PFSK-1 (cell line): ENCODE data around the gene CNKSR2.

ENCODE experiments used
- FOXP2 ChIP-seq: optimal IDR thresholded peaks from 2 replicates; pipeline ENCODE3; 2011; ENCODE audit warnings: borderline replicate concordance, control low read depth, inconsistent platforms; ENCODE audit not compliant: insufficient read depth; ENCODE audit errors: extremely low read length, extremely low read depth
- POLR2AphosphoS5 ChIP-seq: IDR thresholded peaks from 2 replicates; pipeline ENCODE4 v1.6.1; 2012; ENCODE audit warnings: low read depth, mild to moderate bottlenecking, control low read depth, low read length, moderate library complexity
- SIN3A ChIP-seq: IDR thresholded peaks from 2 replicates; pipeline ENCODE4 v1.6.1; 2012; ENCODE audit warnings: mild to moderate bottlenecking, low read length, moderate library complexity, borderline replicate concordance; ENCODE audit not compliant: insufficient read depth
- TAF1 ChIP-seq: IDR thresholded peaks from 2 replicates; pipeline ENCODE4 v1.6.1; 2012; ENCODE audit warnings: low read length, control low read depth, borderline replicate concordance; ENCODE audit not compliant: insufficient read depth
- TF ChIP-seq, protein P1 (sequence below), 2 experiments: IDR thresholded peaks; 2 replicates each; pipeline versions ENCODE4 v1.6.1 to v1.8.0; 2011 to 2012; ENCODE audit warnings: low read depth in 2 of 2, low read length in 2 of 2, control low read depth in 1 of 2, inconsistent platforms in 1 of 2, mild to moderate bottlenecking in 1 of 2, moderate library complexity in 1 of 2; ENCODE audit not compliant: insufficient read depth in 1 of 2

Gene CNKSR2

DNA sequence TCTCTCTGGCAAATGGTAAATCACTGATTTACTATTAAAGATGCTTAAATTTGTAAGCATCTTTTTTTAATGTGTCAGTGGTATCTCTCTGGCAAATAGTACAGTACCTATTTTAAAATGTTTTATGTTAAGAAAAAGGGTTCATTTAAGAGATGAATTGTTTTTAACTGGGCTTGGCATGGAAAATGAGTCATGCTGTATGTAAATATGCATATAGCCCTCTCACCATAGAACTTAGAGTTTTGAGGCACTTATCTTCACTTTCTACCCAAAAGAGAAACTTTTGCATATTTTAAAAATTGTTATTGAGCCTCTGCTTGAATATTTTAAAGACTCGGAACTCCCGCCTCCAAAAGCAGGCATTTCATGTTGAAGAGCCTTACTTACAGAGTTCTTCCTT, 246.0 kb downstream of the CNKSR2 start:
- TF ChIP-seq, protein P1, sequence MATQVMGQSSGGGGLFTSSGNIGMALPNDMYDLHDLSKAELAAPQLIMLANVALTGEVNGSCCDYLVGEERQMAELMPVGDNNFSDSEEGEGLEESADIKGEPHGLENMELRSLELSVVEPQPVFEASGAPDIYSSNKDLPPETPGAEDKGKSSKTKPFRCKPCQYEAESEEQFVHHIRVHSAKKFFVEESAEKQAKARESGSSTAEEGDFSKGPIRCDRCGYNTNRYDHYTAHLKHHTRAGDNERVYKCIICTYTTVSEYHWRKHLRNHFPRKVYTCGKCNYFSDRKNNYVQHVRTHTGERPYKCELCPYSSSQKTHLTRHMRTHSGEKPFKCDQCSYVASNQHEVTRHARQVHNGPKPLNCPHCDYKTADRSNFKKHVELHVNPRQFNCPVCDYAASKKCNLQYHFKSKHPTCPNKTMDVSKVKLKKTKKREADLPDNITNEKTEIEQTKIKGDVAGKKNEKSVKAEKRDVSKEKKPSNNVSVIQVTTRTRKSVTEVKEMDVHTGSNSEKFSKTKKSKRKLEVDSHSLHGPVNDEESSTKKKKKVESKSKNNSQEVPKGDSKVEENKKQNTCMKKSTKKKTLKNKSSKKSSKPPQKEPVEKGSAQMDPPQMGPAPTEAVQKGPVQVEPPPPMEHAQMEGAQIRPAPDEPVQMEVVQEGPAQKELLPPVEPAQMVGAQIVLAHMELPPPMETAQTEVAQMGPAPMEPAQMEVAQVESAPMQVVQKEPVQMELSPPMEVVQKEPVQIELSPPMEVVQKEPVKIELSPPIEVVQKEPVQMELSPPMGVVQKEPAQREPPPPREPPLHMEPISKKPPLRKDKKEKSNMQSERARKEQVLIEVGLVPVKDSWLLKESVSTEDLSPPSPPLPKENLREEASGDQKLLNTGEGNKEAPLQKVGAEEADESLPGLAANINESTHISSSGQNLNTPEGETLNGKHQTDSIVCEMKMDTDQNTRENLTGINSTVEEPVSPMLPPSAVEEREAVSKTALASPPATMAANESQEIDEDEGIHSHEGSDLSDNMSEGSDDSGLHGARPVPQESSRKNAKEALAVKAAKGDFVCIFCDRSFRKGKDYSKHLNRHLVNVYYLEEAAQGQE (IDR thresholded peaks at IDR 0.05; ENCODE audit: insufficient read depth in 1 of 2, low read depth in 2 of 2, low read length in 2 of 2) = no peak
- no peak for TF ChIP-seq POLR2AphosphoS5
- no peak for TF ChIP-seq FOXP2
- TF ChIP-seq SIN3A = no peak
- TF ChIP-seq TAF1 = no peak

DNA sequence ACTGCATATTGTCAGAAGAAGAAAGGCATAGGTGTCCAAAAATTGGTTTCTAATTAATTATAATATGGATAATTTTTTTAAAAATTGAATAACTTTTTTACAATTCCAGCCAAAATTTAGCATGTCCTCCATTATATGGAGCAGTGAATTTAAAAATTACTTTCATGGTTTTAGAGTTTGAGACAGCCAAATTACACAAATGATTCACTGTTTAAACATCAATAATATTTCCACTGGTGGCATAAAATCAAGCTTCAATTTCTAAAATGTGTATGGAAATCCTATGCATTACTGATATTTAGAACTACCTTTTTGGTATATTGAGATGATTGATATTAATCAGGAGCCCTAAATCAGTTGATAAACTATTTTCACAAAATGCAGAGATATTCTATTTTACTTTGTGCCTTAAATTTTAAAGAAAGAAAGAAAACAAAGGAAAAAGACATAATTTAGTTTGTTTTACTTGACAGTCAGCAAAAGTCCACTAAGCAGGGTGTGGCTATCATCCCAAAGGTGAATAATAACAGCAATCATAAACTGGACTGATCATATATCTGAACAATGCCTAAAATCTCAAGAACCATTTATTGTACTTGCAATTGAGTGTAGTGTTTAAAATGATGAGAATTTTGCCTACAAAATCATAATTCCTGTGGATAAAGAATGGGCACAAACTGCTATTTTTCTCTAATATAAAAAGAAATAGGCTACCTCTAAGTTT, 249.7 kb downstream of the CNKSR2 start:
- TF ChIP-seq, protein P1 (IDR thresholded peaks at IDR 0.05; ENCODE audit: insufficient read depth in 1 of 2, low read depth in 2 of 2, low read length in 2 of 2) = no peak
- TF ChIP-seq POLR2AphosphoS5 (no peak), SIN3A (no peak)

DNA sequence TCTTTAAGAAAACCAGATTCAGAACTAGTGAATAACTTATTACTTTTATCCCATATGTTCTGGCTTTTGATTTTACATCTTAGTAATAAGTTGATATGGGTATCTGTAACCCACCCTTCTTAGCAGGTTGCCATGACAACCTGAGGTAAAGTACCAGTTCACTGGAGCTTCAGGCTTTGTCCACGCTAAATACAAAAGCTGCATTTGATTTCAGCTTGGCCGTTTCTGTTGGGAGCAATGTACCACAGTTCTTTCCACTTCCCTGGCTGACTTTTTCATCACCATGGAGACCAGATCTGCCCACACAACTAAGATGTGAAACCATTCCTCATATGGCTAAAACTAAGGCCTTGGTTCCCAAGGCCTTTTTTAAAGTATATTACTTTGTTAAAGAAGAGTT, 257.8 kb downstream of the CNKSR2 start:
- TF ChIP-seq, protein P1 (IDR thresholded peaks at IDR 0.05; ENCODE audit: insufficient read depth in 1 of 2, low read depth in 2 of 2, low read length in 2 of 2) = no peak
- TF ChIP-seq FOXP2 (no peak), SIN3A (no peak), POLR2AphosphoS5 (no peak), TAF1 (no peak)

DNA sequence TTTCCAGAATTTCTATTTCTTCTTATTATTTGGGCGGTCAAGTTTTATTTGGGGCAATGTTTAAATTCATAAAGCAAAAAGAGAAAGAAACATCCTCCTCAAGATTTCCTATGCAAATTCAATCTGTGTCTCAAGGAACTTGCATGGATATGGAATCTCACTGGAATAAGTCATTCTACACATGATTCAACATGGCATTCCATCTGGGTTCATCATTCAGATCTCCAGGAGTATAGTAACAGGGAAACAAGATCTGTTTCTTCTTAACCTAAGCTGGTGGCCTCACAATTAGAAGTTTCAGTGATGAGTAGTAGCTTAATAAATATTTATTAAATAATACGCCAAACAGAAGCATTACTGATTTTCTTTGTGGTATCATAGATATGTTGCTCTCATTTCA, 264.1 kb downstream of the CNKSR2 start:
- TF ChIP-seq POLR2AphosphoS5 = no peak
- TF ChIP-seq FOXP2 = no peak
- TF ChIP-seq SIN3A = no peak
- TF ChIP-seq, protein P1 (IDR thresholded peaks at IDR 0.05; ENCODE audit: insufficient read depth in 1 of 2, low read depth in 2 of 2, low read length in 2 of 2) = no peak
- no peak for TF ChIP-seq TAF1

DNA sequence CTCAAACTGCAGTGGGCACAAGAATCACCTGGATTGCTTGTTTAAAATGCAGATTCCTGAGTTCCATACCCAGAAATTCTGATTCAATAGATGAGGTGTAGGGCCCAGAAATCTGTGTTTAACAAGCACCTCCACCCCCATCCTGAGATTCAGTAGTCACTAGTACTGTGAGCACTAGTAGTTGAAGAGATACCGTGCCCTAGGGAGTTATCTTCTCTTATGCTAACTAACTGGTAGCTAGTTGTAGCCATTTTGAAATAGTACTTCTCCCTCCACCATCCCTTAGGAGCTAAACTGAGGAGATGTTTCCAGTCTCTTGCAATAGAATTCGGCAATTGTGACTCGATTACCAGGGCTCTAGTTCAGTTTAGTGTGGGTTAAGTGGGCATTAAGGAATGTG, 265.6 kb downstream of the CNKSR2 start:
- TF ChIP-seq FOXP2 (no peak), POLR2AphosphoS5 (no peak), TAF1 (no peak)
- TF ChIP-seq, protein P1 (IDR thresholded peaks at IDR 0.05; ENCODE audit: insufficient read depth in 1 of 2, low read depth in 2 of 2, low read length in 2 of 2) = no peak
